GM19455 (cell line): ENCODE data around the gene SBSN.

ENCODE experiments used
- ATAC-seq: cut with Tn5 transposase; IDR thresholded peaks from one replicate; pipeline ENCODE4 v1.9.1; 2021; ENCODE audit not compliant: unreplicated experiment

SBSN gene

DNA sequence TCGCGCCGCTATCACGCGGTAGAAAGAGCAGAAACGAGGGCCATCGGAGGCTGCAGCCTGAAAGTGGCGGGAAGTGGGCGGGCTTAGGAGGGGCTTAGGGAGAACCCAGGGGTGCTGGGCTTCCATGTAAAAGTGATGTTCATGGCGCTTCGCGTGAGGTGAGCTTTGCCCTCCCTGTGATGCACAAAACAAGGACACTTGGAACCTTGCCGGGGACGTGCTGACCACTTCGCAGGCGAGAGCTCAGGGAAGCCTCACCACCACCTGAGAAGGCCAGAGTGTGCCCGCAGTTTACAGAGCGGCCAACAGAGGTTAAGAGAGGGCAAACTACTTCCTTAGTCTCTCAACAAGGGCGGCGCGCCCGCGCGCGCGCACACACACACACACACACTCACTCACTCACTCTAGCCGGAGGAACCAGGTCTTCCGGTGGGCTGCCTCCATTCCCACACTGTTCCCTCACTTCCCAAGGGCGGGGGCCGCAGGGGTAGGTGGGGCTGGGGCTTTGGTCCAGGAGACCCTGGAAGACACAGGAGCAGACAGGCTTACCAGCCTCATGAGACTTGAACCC, 5.8 kb upstream of the SBSN start:
- no peak for ATAC-seq

DNA sequence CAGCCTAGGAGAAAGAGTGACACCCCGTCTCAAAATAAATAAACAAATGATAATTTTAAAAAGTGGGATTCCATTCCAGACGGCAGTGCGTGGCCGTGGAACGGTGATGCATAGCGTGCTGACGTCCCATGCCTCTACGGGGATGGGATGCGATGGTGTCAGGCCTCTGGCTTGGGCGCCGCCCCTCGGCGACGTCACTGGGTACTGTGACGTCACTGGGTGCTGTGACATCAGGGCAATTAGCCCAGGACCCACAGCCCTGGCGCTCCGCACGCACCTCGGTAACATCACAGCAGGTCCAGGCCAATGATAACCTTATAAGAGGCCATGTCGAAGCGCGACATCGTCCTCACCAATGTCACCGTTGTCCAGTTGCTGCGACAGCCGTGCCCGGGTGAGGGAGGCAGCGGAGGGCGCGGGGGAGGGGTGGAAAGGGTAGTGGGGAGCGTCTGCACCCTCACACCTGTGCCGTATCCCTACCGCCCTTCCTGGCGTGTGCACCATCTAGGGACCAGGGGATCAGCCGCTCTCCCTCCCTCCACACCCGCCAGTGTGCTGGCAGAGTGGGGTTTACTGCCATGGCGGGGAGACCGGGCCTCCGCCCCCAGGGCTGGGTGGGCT, 5.2 kb upstream of the SBSN start, which contains the start of gene GAPDHS:
Gene GAPDHS (plus strand): TSS at position 256 of the 621 bp plus-strand sequence. CDS start 72 bp downstream, at position 328.
- ATAC-seq = no peak

DNA sequence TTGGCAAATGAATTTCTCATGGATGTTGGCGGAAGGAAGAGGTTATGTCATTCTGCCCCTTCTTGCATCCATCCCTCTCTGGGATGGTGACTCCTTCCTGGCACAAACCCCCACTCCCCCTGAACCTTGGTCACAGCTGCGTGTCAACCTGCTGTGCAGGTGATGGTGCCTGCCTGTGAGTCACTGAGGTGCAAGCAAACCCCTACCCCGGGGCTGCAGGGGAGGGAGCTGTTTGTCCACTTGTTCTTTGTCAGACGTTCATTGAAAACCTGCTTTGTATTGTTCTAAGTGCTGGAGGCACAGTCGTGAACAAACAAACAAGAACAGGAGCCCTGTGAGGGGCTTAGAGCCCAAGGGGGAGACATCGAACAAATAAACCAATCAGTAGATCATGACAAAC, 3.2 kb upstream of the SBSN start:
- no peak for ATAC-seq

DNA sequence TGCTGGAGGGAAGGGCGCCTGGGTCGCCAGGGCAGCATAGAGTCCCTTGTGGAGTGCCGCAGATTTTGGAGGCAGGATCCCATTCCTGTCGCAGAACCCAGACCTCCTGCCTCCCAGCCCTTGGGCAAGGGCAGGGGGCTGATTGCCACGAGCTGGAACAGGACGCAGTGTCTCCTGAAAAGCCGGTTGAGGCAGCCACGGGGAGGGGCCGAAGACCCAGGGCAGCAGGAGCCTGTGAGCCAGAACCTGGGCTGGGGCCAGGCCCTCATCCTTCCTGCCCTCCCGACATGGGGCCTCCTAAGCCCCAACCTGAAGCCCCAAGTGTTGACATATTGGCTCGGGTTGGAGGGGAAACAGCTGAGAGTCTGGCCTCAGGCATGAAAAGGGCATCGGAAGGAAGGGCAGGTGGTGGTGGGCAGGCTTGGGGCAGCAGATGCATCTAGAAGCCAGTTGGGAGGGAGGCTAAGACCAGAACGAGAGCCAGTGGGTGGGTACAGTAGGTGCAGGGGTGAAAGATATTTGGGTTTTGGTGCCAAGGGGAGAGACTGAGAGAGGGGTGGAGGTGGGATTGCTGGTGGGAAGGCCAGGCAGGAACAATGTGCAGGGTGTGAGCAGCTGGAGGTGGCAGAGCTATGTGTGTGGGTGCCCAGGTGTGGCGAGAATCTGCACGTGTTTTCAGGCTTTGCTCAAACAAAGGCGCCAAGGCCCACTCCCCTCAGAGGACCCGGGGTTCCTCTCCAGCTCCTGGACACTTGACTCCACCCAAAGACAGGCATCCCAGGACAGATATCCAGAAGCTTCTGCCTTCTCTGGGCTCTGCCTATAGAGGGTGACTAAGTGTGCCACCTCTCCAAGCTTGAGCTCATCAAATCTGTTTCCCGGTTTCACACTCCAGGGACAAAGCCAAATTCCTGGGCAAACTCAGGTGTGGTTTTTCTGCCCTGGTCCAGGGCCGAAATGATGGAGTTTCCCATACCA, 1.4 kb upstream of the SBSN start:
- no peak for ATAC-seq

DNA sequence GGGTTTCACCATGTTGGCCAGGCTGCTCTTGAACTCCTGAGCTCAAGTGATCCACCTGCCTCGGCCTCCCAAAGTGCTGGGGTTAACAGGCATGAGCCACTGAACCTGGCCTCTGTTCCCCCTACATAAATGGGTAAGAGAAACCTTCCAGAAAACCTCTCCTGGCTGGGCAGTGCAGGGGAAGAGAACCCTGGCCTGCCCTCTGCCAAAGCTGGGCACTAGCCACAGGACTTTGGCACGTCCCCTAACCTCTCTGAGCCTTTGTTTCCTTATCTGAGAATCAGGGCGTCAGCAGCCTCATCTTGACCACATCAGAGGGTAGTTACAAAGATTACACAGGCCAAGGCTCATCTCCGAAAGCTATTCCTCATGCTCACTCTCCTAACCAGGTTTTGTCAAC, 2.2 kb downstream of the SBSN start:
- ATAC-seq = no peak

DNA sequence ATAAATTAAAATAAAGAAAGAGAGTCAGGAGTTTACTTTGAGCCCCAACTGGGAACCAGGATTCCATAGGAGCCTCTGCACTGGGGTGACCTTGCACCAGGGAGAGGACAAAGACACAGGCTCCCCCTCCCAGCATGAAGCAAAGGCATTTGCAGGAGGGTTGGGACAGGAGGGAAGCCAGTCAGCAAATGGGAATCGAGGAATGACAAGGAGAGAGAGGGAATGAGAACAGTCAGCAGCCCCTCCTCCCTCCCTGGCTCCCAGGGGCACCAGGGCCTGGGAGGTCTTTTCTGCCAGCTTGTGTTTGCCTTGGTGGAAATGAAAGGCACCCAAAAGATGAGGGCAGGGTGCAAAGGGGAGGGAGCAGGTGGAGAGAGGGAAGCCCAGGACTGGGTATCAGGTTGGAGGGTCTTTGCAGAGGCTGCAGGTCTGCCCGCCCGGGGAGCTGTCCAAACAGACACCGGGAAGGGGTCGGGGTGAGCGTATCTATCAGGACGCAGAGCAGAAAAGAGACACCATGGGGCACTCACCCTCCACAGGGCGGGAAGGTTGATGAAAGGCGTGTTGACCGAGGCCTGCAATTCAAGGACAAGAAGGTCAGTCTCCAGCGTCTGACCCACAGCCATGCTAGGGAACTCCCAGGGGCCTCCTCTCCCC, 3.8 kb downstream of the SBSN start:
- ATAC-seq = no peak

DNA sequence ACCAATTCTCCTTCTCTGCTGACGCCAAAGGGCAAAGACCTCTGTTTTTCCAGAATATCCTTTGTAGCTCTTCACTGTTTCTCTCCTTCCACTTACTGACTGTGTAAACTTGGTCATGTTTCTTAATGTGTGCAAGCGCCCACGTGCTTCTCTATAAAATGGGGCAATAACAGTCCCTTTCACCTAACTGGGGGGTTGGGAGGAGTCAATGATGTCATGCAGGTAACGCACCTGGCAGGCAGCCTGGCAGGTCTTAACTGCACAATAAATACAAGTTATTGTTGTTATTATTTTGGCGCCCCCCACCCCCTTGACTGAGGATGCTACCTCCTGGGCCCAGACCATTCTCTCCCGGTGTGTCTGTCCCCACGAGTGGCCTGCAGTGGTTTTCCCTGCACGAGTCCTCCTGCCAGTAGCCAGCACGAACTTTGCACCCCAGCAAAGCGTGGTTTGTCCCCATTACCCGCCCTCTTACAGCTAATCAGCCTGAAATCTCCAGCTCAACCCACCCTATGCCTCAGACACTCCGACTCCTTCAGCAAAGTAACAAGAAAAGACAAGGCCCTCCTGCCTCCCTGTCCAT, 5.3 kb downstream of the SBSN start:
- no peak for ATAC-seq

DNA sequence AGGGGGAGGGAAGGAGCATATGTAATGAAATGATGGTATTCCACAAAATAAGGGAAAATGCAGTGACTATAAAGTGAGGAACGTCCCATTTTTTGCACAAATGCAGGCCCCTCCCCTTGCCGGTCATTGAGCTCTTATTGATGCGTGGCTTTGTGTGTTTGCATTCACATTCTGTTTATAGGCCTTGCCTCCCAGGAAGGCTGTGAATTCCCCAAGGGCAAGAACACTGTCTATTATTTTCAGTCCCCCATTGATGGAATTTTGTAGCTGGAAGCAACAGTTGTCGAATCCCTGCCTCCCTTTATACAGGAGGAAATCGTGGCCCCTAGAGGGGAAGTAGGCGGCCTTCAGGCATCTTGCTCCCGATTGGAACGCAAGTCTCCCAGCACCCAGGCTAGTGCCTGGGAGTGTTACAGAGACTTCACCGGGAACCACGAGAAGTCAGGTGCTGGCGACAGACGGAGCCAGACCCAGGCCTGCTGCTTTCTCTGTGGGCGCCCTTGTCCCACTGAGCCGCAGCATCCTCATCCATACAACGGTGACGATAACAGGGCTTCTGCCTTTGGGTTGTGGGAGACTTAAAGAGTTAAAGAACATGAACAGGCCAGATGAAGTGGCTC, 6.9 kb downstream of the SBSN start:
- ATAC-seq = no peak

DNA sequence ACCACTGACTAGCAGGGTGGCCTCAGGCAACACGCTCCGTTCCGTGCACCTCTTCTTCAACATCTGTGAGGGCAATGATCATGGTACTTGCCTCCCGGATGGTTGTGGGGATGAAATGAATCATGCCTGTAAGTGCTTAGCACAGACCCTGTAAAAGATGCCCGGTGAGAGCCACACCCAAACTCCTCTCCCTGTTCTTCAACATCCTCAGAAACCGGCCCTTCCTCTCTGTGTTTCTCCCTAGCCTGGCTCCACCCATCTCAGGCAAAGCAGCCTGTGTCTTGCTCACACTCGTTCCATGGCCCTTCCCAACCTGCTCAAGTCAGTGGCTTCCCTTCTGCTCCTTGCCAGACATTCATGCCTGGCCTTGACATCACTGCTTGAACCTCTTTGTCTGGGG, 8.8 kb downstream of the SBSN start:
- ATAC-seq = no peak

DNA sequence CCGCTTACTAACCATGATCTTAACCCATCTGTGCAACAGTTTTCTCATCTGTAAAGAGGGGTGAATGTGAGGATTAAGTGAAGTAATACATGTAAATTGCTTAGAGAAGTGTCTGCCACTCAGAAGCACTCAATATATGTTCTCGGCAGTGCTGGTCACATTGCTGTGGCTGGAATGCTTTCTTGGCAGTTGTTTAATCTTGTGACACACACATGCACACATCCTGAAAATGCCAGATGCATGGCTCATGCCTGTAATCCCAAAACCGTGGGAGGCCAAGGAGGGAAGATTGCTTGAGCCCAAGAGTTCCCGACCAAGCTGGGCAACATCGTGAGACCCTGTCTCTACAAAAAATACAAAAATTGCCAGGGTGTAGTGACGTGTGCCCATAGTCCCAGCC, 9.8 kb downstream of the SBSN start:
- no peak for ATAC-seq

DNA sequence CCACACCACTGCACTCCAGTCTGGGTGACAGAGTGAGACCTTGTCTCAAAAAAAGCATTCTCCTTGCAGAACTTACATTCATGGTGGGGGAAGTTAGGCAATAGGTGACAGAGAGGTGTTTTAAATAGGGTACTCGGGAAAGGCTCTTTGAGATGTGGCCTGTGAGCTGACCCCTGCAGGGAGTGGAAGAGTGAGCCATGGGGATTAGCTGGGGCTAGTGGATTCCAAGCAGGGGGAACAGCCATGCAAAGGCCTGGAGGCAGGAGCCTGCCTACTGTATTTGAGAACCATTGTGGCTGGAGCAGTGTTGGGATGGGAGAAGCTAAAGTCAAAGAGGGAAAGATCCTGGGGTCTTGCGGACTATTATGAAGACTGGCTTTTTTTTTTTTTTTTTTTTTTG, 10.8 kb downstream of the SBSN start:
- ATAC-seq = no peak

DNA sequence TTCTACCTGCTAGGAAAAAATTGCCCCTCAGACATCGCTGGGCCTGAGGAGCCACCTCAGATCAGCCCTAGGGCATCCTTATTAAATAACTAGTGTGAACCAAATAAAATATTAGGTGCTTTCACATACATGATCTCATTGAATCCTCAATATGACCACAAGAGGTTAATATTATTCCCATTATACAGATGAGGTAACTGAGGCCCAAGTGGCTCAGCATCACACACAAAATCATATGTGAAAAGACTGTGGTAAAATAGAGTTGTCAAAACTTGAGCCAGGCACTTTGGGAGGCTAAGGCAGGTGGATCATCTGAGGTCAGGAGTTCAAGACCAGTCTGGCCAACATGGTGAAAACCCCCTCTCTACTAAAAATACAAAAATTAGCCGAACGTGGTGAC, 11.8 kb downstream of the SBSN start:
- no peak for ATAC-seq

DNA sequence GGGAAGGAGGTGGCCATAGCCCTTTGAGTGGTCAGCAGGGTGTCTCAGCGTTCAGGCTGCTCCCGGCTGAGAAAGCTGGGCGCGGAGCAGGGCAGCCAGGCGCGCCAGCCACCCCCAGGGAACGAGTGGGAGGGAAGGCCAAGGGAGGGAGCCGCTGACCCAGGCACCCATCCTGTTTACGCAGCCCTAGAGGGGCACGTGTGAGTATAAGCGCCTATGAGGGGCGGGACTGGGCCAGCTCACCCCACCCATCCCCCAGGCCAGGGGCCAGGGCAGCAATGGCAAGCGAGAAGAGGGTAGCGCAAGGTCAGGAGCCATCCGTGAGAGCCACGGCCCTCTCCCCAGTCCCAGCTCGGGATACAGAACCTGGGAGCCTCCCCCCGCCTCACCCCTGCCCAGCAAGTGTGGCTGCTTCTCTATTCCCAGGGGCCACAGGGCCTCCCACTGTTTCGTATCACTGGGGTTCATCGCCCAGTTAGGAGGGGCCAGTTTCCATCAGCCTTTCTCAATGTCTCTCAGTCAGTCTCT, 13.8 kb downstream of the SBSN start:
- no peak for ATAC-seq

DNA sequence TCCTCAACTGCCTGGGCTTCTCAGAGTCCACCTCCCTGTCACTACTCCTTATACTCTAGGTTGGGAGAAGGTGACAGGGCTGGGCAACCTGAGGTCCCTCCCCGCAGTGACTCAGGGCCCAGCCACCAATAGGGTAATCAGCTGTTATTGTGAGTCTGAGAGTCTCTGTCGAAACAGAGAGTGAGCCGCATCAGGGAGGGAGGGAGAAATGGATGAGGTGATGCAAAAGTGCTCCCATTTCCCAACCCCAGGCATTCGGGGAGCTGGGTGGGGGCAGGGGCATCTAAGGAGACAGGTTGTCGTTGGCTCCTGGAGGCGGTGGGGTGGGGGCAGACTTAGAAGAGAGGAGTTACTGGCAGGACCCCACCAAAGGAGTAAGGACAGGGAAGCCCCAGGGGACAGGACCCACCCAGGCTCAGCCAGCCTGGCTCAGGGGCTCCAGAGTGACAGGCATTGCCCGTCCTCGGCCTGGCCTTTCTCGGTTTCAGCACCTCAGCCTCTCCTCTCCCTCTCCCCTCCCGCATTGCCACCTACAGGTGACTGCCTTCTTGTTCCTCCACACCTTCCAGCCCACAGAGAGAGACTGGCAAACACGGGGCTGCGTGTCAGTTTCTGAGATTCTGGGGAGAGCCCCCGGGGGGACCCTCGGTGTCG, 14.4 kb downstream of the SBSN start, which contains the start of gene DMKN:
Gene DMKN (minus strand): TSS at position 22 of the 654 bp plus-strand sequence. CDS start 174 bp downstream, outside the sequence.
- no peak for ATAC-seq

DNA sequence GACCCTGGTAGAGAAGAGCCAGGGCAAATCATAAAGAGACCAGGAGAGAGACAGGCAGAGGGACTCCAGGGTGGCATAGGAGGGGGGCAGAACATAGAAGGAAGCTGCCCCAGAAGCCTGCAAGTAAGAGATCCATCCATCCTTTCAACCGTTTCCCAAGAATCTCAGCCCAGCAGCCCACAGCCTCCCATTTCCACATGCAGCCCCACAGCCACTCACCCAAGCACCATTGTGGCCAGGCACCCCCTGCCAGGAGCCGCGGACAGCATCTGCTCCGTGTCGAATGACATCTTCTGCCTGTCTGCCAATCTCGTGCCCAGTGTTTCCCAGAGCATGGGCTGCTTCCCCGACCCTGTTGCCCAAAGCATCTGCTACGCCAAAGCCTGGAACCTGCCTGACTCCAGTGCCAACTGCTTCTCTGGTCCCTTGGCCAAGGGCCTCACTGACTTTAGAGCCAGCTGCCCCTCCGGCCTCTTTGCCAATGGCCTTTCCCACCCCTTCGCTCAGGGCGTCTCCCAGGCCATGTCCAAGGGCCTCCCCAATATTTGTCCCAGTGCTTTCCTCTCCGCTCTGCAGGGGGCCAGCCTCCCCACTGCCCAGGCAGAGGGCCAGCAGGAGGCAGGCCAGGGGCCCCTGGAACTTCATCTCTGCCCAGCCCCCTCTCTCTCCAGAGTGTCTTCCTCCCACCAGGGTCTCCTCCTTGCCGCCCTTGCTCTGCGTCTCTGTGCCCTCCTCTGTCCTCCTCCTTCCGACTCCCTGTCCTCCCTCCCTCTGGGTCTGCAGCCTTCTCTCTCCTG, 15.1 kb downstream of the SBSN start:
- no peak for ATAC-seq

DNA sequence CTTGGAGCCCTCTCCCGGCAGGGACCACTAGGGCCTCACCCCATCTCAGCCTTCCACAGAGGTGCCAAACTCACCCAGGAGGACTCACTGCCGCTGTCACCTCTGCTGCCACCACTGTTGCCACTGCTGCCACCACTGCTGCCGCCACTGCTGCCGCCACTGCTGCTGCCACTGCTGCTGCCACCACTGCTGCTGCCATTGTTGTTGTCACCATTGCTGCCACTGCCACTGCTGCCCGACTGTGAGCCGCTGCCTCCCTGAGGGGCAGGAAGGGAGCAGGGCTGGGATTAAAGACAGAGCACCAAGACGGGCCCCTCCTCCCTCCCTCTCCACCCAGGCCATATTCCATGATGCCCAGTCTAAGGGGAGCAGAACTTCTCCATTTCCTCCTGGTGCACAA, 16.8 kb downstream of the SBSN start:
- no peak for ATAC-seq

DNA sequence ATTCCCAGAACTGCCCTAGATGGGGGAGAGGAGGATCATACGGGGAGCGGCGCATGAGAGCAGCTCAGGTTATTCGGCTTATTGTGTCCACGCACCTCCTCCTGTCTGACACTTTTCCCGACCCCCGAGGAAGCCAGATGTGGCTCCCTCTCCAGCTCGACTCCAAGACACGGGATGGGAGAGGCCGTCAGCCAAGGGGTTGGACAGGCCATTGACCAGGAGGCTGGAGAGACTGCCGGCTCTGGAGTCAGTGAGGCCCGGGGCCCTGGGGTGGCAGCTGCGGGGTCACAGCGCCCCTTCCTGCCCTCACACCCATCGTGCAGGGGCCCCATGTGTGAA, 17.5 kb downstream of the SBSN start:
- ATAC-seq = no peak

DNA sequence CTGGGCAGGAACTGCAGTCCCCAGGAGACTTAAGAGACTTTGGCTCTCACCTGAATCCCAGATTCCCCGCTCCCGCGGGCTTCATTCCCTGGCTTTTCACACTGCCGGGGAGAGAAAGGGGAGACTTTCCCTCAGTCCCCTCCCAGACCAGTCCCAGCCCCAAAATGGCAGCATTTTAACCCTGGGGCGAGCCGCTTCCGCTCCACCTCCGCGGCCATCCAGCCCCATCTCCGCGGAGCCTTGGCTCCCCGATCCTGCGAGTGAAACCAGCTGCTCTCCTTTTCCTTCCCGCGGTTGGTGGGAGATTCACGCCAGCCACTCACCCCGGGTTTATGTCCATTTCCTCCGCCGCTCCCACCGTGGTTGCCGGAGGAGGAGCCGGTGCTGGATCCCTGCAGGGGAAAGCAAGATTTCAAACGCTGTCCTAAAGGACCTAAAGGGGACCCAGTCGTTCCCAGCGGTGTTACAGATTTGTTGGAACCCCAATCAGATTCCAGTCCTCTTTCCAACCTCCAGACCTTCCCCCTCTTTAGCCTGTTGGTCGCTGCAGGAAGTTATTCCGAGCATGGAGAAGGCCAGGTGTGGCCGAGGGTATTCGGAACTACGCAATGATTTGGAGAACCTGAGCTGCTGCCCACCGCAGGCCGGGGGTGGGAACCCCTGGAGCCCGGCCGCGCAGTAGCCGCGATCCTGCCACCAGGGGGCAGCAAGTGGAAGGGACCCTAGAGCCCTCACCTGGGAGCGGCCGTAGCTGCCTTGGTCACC, 18.1 kb downstream of the SBSN start:
- no peak for ATAC-seq
